Jurkat, Clone E6-1 (cell line): Measurements from ENCODE around the gene ASTE1.
"Not testable (repeated sequence)": the region's sequence is repeated elsewhere in the genome, so short reads cannot be mapped to it uniquely, and the experiment has no call there.

Source experiments
- DNase-seq: peaks from one replicate; pipeline ENCODE4 v3.0.0-alpha.2; 2011; ENCODE audit warnings: low read depth, low spot score
- H3K4me3 ChIP-seq: 2 replicates; pipeline ENCODE4 v1.5.1; 2011; ENCODE audit warnings: mild to moderate bottlenecking, low read length, control low read depth, moderate library complexity

Gene ASTE1

DNA sequence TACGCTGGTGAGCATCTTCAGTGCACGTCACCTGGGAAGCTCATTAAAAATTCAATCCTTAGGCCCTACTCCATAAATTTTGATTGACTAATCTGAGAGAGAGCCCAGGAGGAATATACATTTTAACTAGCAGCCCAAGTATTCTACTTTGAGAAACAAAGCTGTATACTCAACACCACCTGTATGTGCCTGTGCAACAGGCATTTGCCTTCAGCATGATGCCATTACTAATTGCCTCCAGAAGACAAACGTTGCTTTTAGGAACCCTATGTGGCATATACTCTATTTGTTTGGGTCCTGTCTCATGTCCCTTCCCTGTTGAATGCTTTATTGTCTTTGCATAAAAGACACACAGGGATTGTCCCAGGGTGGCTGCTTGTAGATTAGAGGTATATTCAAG, 7.7 kb downstream of the ASTE1 start:
- DNase-seq = no peak
- no peak overlapping the region for H3K4me3 ChIP-seq

DNA sequence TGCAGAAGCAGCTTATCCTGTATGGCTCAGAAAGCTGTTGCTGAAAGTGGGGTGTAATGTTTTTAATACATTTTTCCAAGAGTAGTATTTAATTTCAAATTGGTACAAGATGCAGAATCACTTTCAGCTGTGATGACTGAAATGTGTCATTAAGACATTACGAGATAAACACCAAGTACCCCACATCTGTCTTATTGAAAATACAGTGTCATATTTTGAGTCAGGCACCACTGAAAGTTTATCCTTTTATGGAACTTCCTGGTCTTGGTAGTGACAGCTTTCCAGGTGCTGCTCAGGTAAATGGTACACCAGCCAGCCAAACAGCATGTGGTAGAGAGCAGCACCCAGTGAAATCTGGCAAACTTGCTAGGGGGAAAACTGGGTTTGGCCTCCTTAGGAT, 16.9 kb downstream of the ASTE1 start:
- H3K4me3 ChIP-seq = no peak overlapping the region
- DNase-seq = no peak

DNA sequence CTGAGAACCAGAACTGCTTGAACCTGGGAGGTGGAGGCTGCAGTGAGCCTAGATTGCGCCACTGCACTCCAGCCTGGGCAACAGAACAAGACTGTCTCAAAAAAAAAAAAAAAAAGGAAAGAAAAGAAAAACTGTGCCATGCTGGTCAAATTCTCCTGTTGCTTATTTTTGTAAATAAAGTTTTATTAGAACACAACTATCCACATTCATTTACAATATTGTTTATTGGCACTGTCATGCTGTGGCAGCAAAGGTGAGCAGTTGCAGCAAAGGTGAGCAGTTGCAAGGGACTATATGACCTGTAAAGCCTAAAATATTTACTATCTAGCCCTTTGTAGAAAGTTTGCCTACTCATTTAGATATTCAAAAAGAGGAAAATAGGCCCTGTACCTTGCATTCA, 18.3 kb downstream of the ASTE1 start:
- no peak for DNase-seq
- H3K4me3 ChIP-seq = no peak overlapping the region

DNA sequence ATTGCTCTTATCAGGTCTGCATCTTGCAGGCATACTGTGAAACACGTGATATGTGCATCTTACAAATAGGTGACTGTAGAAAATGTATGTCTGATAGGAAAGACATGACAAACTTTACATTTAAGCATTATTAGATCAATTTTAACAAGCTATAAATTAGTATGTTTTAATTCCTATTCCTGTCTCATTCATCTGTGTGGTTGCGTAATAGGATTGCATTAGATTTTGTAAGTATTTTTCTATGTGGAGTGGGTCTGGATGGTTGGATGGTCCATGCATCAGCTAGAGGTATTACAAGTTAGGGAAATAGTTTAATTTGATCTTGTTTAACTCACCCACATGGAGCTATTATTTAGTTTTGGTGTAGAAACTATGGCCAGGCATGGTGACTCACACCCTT, 18.8 kb downstream of the ASTE1 start:
- no peak for DNase-seq
- H3K4me3 ChIP-seq = no peak overlapping the region

DNA sequence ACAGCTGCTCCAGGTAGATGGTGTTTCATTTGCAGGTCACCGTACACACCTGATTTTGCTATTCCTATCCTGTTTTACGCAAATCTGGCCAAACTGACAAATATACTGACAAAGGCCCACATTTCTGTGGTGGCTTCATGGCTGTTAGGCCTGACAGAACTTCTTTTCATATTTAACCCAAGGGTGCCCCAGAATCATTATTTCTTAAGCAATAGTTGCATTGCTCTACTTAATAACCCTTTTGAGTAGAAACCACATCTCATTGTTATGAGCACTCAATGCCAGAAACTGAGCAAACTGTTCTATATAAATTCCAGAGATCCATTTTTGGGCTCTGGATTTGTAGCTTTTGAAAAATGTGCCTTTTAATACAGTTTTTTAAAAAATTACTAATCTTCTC, 19.4 kb downstream of the ASTE1 start:
- H3K4me3 ChIP-seq = no peak overlapping the region
- DNase-seq = no peak

DNA sequence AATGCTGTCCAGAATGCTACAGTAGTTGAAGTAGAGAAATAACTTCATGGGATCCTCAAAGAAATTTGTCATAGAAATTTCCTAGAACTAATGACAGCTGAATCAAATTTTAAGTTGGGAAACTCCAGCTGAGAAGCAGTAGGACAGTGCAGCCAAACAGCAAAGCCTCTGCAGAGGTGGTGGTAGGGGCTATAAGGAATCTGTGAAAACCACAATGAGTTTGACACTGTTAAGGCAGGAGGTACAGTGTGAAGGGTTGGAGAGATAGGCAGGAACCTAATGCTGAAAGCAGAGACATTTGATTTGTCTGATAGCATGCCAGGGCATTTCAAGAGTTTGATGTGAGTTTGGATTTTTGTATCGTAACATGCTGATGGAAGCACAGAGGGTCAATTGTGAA, 22.0 kb downstream of the ASTE1 start:
- DNase-seq = no peak
- no peak overlapping the region for H3K4me3 ChIP-seq

DNA sequence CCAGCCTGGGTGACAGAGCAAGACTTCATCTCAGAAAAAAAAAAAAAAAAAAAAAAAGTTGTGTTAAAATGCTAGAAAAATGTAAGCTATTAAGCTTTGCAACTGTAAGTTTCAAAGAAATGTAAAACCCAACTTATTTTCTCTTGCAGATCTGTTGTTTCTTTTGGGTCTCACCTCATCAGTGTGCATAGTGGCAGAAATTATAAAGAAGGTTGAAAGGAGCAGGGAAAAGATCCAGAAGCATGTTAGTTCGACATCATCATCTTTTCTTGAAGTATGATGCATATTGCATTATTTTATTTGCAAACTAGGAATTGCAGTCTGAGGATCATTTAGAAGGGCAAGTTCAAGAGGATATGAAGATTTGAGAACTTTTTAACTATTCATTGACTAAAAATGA, 25.6 kb downstream of the ASTE1 start:
- H3K4me3 ChIP-seq = no peak overlapping the region

DNA sequence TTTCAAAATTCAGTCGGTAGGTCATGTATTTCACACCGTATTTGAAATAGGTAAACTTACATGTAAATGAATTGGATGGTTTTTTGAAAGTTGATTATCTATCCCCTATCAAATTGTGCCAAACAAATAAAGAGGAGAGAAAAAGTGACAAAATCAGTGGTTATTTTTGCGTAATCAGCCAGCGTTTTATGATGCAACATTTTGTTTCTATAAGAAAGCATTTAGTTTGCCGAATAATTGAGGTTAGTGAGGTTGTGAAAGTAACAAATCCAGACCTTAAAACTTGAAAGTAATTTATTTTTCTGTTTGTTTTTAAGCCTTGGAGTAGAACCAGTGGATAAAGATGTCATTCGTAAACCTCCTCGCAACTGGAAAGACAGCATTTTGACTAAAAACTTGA, 29.3 kb downstream of the ASTE1 start:
- no peak overlapping the region for H3K4me3 ChIP-seq
- DNase-seq = no peak

More for the DNA sequence above, 25.6 kb downstream of the ASTE1 start:
- no peak for DNase-seq

DNA sequence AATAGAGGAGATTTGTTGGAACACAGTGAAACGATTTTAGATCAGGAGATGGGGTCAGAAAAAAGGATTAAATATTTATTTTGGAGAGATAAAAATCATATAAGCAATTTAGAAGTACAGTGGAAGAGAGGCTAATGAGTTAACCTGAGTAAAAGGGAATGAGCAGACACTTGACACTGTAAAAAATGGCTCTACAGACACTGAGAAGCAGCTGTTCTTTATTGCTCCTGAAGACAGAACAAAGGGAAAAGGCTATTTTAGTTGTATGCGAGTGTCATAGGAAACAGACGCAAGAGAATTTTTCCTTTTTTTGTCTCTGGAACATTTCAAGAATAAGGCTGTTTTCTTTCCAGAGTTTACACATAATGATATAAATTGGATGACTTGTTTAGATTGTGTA, 34.3 kb downstream of the ASTE1 start:
- DNase-seq = no peak
- no peak overlapping the region for H3K4me3 ChIP-seq

DNA sequence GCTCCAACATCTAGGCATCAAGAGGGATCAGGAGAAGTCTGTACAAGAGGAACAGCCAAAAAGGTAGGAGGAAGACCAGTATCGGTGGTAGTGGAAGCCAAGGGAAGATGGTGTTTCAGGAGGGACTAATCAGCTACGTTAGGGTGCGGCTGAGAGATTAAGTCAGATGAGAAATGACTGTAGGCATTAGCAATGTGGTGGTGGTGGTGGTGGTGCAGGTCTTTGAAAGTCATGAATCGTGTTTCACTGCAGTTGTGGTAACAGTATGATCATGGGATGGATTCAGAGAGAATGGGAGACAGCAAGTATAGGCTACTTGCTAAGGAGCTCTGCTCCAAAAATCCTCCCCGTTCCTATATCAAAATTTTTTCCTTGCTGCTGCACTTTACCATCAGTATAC, 35.5 kb downstream of the ASTE1 start:
- H3K4me3 ChIP-seq = no peak overlapping the region
- DNase-seq = no peak

DNA sequence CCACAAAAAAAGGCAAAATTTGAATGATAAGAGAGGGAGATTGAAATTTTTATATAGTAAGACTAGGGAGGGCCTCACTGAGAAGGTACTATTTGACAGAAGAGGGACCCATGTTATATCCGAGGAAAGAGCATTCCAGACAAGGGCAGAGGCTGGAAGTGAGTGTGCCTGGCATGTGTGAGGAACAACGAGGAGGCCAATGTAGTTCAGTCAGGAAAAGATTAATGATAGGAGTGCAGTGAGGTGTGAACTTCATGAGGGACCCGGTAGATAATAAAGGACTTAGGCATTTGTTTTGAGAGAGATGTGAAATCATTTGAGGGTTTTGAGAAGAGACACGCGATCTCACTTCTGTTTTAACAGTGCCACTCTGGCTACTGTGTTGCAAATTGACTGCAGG, 36.3 kb downstream of the ASTE1 start:
- H3K4me3 ChIP-seq = no peak overlapping the region
- DNase-seq = no peak

DNA sequence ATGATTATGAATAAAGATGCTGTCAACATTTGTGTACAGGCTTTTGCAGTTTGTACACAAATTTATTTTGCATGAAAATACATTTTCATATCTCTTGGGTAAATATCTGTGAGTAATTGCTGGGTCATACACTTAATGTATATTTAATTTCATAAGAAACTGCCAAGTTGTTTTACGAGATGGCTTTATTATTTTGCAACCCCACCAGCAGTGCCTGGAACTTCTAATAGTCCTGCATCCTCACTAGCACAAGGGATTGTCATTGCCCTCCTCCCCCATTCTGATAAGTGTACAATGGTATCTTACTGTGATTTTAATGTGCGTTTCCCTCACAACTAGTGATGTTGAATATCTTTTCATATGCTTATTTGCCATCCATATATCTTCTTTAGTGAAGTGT, 45.2 kb downstream of the ASTE1 start:
- DNase-seq = no peak
- no peak overlapping the region for H3K4me3 ChIP-seq

DNA sequence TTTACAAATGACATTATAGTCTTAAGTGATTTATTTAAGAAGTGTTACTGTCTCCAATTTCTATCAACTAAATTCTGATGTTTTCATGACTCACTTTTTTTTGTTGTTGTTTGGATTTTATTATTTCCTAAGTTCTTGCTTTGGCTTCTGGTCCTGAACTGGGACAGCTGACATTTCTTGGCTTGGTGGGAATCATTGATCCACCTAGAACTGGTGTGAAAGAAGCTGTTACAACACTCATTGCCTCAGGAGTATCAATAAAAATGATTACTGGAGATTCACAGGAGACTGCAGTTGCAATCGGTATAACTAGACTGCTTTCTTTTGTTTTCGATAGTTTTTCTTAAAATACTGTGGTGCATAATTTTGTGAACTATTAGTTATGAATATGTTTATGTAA, 47.5 kb downstream of the ASTE1 start:
- no peak for DNase-seq
- no peak overlapping the region for H3K4me3 ChIP-seq

DNA sequence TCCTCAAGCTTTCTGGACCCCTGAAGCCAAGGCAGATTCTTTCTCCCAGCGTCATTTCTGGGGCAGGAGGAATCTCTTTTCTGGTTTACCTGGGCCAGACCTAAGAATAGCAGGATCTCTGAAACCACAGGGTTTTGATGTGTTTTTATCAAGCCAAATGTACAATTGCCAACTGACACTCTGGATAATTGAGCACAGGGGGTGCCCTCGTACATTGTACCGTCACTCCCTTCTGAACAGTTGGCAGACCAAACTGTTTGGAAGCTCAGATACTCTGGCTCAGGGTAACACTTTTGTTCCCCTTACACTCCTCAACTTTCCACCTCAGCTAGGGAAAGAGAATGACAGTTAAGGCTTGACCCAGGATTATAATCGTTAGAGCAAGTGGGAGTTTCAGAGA, 49.9 kb downstream of the ASTE1 start:
- no peak for DNase-seq
- no peak overlapping the region for H3K4me3 ChIP-seq

DNA sequence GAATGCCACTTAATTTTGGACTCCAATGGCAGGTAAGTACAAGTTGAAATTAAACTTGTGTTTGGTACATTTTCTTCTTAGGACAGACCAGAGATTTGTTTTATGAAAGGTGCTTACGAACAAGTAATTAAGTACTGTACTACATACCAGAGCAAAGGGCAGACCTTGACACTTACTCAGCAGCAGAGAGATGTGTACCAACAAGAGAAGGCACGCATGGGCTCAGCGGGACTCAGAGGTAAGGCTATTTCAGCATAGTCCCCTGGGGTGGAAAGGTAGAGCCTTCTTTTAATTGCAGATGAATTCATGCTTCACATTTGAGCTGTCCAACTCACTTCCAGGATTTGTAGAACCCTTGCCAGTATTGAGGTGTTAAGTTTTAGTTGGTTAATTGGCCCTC, 51.4 kb downstream of the ASTE1 start:
- no peak for DNase-seq

DNA sequence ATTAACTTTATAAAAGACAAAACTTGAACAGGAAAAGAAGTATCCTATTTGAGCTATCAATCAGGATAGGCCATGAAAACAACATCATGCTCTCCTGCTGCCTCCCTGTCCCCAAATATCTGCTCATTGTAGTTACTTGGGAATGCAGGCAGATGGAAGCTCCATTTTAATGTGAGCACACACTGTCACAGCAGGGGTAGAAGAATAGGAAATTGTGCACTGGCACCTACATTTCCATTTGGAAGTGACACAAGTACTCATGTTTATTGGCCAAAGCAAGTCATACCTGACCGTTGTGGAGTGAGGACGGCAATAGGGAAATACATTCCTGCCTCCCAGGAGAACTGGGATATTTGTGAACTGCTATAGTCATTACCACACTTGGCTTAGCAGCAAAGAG, 52.4 kb downstream of the ASTE1 start:
- no peak for DNase-seq
- H3K4me3 ChIP-seq = no peak overlapping the region

More for the DNA sequence above, 51.4 kb downstream of the ASTE1 start:
- H3K4me3 ChIP-seq = no peak overlapping the region

DNA sequence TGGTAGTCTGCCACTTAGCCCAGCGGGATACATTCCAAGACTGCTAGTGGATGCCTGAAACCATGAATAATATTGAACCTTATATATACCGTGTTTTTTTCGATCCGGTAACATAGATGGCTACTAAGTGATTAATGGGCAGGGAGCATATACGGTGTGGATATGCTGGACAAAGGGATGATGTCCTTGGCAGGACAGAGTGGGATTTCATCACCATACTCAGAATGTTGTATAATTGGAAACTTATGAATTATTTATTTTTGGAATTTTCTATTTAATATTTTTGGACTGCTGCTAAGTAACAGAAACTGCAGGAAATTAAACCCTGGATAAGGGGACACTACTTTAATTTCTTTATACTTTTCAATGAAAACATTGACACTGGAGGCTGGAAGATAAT, 53.2 kb downstream of the ASTE1 start:
- no peak for DNase-seq
- no peak overlapping the region for H3K4me3 ChIP-seq

DNA sequence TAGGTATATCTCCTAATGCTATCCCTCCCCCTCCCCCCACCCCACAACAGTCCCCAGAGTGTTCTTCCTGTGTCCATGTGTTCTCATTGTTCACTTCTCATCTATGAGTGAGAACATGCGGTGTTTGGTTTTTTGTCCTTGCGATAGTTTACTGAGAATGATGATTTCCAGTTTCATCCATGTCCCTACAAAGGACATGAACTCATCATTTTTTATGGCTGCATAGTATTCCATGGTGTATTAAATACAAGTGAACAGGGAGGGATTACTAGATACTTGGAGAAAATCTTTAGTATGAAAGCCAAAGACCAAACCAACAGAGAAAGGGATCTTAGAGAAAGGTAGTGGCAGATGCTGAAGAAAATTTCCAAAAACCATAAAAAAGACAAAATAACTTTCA, 54.0 kb downstream of the ASTE1 start:
- DNase-seq, H3K4me3 ChIP-seq: not testable (repeated sequence)

DNA sequence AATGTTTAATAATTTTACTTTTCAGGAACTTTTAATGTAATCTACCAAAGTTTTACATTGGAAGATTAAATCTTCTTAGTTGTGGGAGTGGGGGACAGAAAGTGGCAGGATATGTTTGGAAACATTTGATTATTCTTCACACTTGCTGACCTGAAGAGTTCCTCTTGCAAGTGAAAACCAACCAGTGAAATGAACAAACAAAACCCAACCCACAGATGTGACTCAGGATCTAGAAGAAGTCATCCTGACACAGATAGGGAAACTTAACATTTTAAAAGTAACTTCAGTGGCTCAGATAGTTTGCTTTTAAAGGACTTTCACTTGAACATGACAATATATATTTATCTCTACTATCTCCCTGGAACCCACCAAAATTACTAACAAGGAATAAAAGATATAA, 55.4 kb downstream of the ASTE1 start:
- DNase-seq = no peak

DNA sequence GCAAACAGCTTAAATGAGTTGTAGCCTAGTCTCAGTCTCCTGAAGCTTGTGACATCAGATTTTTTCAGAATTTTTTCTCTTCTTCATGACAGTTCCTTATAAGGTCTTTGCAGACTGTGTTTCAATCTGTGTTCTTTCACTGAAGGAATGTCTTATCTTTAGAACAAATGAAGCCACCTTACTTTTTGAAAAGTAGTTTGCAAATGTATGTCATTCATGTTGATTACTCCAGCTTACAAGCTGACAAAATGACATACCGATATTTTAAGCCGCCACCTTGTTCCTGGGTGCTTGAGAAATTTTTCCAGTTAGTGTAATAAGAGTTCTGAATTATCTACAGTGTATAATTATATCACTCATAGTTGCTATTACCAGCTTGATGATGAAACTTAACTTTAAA, 57.0 kb downstream of the ASTE1 start:
- no peak for DNase-seq
- no peak overlapping the region for H3K4me3 ChIP-seq

More for the DNA sequence above, 55.4 kb downstream of the ASTE1 start:
- no peak overlapping the region for H3K4me3 ChIP-seq

DNA sequence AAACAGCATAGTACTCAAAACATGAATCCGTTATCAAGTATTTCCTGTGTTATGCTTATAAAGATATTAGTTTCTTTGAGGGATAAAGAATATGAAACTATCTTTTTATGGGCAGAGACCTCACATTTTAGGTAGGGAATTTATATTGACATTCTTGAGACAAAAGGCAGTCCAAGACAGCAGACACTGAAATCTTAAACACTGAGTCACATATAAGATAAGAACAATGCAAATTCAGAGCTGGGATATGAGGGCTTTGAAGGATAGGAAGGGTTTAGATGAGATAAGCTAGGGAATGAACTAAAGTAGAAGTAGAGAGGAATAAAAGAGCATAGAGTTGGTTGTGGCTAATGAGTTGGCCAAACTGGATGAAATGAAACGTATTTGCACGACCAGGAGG, 58.4 kb downstream of the ASTE1 start:
- H3K4me3 ChIP-seq = no peak overlapping the region
- no peak for DNase-seq

DNA sequence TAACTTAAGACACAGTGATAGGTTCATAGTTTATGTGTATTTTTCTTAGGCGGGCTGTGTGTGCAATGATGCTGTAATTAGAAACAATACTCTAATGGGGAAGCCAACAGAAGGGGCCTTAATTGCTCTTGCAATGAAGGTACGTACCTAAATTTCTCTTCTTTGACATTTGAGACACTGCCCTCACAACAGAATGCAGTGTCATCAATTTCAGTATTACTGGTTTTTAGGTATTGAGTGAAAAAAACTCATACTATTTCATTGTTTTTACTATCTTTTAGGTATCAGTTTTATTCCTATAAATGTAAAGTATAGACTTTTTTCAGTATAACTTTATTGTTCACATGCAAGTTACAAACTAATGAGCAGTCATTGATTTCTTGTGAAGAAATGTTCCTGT, 59.3 kb downstream of the ASTE1 start:
- DNase-seq = no peak
- no peak overlapping the region for H3K4me3 ChIP-seq
